SU-DHL-6 (cell line): Measurements from ENCODE around the gene PDE4B.

Source experiments
- CTCF ChIP-seq: fragments of 200-600 bp; sonication (generic); IDR thresholded peaks from one replicate; pipeline ENCODE4 v1.5.1; 2017; ENCODE audit warnings: antibody characterized with exemption, mild to moderate bottlenecking, low read length, moderate library complexity; ENCODE audit not compliant: insufficient read depth, poor library complexity, severe bottlenecking
- EZH2phosphoT487 ChIP-seq: fragments of 200-600 bp; sonication (generic), shearing (Covaris generic); conservative IDR thresholded peaks from 2 replicates; pipeline ENCODE4 v1.6.1; 2018; ENCODE audit warnings: mild to moderate bottlenecking, antibody characterized with exemption, low read length, moderate library complexity, mixed read lengths

GRCh38 chr1:66154394-66154793, 361.7 kb downstream of the PDE4B start:
- no peak for TF ChIP-seq CTCF
- TF ChIP-seq EZH2phosphoT487, result no peak
